IMR-90 (cell line): ENCODE data around the gene ASB13.

ENCODE experiments used
- MAFK ChIP-seq: IDR thresholded peaks from 2 replicates; pipeline ENCODE4 v1.6.1; 2012; ENCODE audit warnings: low read depth, low read length, improper control_type of control experiment
- RAD21 ChIP-seq: IDR thresholded peaks from 2 replicates; pipeline ENCODE4 v1.6.1; 2012; ENCODE audit warnings: low read length, improper control_type of control experiment
- RCOR1 ChIP-seq: IDR thresholded peaks from 2 replicates; pipeline ENCODE4 v1.6.1; 2012; ENCODE audit warnings: mild to moderate bottlenecking, low read length, improper control_type of control experiment; ENCODE audit not compliant: insufficient replicate concordance
- SMC3 ChIP-seq: fragments of 150-350 bp; IDR thresholded peaks from 2 replicates; pipeline ENCODE4 v1.6.1; 2016; ENCODE audit warnings: low read depth, mild to moderate bottlenecking, antibody characterized with exemption, low read length, moderate library complexity
- TF ChIP-seq, protein P1 (sequence below): fragments of 150-350 bp; IDR thresholded peaks from 2 replicates; pipeline ENCODE4 v1.6.1; 2016; ENCODE audit warnings: low read depth, mild to moderate bottlenecking, low read length, moderate library complexity, borderline replicate concordance
- TF ChIP-seq, protein P2 (sequence below): conservative IDR thresholded peaks from 2 replicates; pipeline ENCODE4 v1.5.1; 2012; ENCODE audit warnings: mild to moderate bottlenecking, low read depth, low read length, improper control_type of control experiment
- TF ChIP-seq, protein P3 (sequence below): fragments of 150-350 bp; IDR thresholded peaks from 2 replicates; pipeline ENCODE4 v1.6.1; 2017; ENCODE audit warnings: mild to moderate bottlenecking, antibody characterized with exemption, low read length, low read depth

DNA sequence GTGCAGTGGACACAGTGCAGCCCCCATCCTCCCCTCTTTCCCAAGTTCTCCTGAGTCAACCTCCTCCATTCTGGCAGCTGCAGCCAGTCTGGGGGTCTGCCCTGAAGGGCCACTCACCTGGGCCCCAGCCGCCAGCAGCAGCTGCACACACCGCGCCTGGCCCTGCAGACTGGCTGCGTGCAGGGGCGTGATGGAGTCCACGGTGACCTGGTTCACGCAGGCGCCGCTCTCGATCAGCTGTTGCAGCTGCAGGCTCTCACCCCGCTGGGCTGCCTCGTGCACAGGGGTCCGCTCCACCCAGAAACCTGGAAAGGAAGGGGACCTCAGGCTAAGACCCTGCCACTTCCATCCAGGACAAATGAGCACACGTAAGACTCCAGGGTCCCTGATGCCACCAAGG is 13.6 kb downstream of the ASB13 start:
- TF ChIP-seq, protein P1, sequence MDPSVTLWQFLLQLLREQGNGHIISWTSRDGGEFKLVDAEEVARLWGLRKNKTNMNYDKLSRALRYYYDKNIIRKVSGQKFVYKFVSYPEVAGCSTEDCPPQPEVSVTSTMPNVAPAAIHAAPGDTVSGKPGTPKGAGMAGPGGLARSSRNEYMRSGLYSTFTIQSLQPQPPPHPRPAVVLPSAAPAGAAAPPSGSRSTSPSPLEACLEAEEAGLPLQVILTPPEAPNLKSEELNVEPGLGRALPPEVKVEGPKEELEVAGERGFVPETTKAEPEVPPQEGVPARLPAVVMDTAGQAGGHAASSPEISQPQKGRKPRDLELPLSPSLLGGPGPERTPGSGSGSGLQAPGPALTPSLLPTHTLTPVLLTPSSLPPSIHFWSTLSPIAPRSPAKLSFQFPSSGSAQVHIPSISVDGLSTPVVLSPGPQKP = no peak
- TF ChIP-seq, protein P2, sequence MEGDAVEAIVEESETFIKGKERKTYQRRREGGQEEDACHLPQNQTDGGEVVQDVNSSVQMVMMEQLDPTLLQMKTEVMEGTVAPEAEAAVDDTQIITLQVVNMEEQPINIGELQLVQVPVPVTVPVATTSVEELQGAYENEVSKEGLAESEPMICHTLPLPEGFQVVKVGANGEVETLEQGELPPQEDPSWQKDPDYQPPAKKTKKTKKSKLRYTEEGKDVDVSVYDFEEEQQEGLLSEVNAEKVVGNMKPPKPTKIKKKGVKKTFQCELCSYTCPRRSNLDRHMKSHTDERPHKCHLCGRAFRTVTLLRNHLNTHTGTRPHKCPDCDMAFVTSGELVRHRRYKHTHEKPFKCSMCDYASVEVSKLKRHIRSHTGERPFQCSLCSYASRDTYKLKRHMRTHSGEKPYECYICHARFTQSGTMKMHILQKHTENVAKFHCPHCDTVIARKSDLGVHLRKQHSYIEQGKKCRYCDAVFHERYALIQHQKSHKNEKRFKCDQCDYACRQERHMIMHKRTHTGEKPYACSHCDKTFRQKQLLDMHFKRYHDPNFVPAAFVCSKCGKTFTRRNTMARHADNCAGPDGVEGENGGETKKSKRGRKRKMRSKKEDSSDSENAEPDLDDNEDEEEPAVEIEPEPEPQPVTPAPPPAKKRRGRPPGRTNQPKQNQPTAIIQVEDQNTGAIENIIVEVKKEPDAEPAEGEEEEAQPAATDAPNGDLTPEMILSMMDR = no peak
- TF ChIP-seq RAD21 (no peak), RCOR1 (no peak), SMC3 (no peak), MAFK (no peak)
- TF ChIP-seq, protein P3, sequence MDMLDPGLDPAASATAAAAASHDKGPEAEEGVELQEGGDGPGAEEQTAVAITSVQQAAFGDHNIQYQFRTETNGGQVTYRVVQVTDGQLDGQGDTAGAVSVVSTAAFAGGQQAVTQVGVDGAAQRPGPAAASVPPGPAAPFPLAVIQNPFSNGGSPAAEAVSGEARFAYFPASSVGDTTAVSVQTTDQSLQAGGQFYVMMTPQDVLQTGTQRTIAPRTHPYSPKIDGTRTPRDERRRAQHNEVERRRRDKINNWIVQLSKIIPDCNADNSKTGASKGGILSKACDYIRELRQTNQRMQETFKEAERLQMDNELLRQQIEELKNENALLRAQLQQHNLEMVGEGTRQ = no peak
